Breast epithelium (tissue), 3 donors: Measurements from ENCODE around the gene ANAPC2.

ENCODE experiments used
- CTCF ChIP-seq, 3 donors: fragments of 450-650 bp; IDR thresholded peaks; one replicate each; pipeline ENCODE4 v1.5.1; 2016 to 2017; ENCODE audit warnings: antibody characterized with exemption in 3 of 3, mild to moderate bottlenecking in 3 of 3, moderate library complexity in 3 of 3
- POLR2A ChIP-seq: fragments of 450-650 bp; IDR thresholded peaks from one replicate; pipeline ENCODE4 v1.6.1; 2016; ENCODE audit warnings: antibody characterized with exemption, mild to moderate bottlenecking, moderate library complexity
- POLR2AphosphoS5 ChIP-seq, 3 donors: sonication (generic); formaldehyde crosslinking; IDR thresholded peaks; one replicate each; pipeline ENCODE4 v1.6.1; 2017; ENCODE audit warnings: antibody characterized with exemption in 3 of 3

DNA sequence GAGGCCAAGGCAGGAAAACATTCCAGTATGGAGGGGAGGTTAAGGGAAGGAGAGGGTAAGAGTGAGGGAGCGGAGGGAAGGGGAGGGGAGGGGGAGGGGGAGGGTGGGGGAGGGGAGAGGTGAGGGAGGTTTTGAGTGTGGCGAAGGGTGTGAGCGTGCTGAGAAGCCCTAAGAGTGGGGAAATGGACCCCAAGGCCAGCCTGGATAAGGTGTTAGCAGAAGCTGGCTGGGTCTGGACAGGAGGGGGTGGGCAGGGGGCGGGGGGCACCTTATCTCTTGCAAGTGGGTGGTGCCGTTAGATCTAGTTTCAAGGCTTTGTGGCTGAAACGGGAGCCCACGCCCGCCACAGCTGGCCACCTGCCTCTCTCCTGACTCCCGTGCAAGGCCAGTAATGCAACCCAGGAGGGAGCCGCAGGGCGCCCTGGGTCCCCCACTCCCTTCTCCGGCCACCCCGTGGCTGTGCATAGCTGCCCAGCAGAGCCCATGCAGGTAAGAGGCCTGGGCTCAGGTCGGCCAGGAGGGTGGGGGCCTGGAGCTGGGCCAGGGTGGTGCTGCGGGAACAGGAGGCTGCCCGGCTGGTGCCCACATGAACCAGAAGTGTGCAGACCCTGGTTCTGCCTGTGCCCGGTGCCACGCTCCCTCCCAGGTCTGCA, 39.6 kb upstream of the ANAPC2 start:
- TF ChIP-seq POLR2A: no peak
- no peak for TF ChIP-seq POLR2AphosphoS5 (IDR thresholded peaks at IDR 0.05)
- TF ChIP-seq CTCF (IDR thresholded peaks at IDR 0.05): no peak
